HG02623 (cell line): ENCODE measurements around the gene C10orf95.

Source experiments
- ATAC-seq: cut with Tn5 transposase; IDR thresholded peaks from one replicate; pipeline ENCODE4 v1.9.1; 2021; ENCODE audit warnings: moderate library complexity; ENCODE audit not compliant: unreplicated experiment

Gene C10orf95

GRCh38 chr10:102403115-102403514 lies 48.2 kb downstream of the C10orf95 start:
- no peak for ATAC-seq

GRCh38 chr10:102402512-102402896 lies 48.8 kb downstream of the C10orf95 start:
- no peak for ATAC-seq

- ATAC-seq = no peak
Measured at GRCh38 chr10:102401735-102402511, 49.4 kb downstream of the C10orf95 start.

- no peak for ATAC-seq
Measured at GRCh38 chr10:102401342-102401654, 50.0 kb downstream of the C10orf95 start.

GRCh38 chr10:102400598-102401341 lies 50.6 kb downstream of the C10orf95 start:
- ATAC-seq = no peak

GRCh38 chr10:102400076-102400475 lies 51.3 kb downstream of the C10orf95 start:
- no peak for ATAC-seq
